RWPE1 (cell line): ENCODE results near the gene RNF20.
"Not testable (repeated sequence)": the region's sequence is repeated elsewhere in the genome, so short reads cannot be mapped to it uniquely, and the experiment has no call there.

ENCODE experiments used
- CTCF ChIA-PET: fragments of 350-600 bp; sonication (Branson Sonifier 250); formaldehyde crosslinking; extraction: SDS; loops from one replicate; lab custom pipeline; 2021; lab: Yijun Ruan, JAX
- POLR2A ChIA-PET: fragments of 400-600 bp; formaldehyde crosslinking; extraction: SDS; loops from one replicate; lab custom pipeline; 2020; ENCODE audit warnings: antibody characterized with exemption; ENCODE audit not compliant: low non-redundant PET; lab: Yijun Ruan, JAX
- DNase-seq: peaks from one replicate; pipeline ENCODE4 v3.0.0; 2012; ENCODE audit warnings: low spot score
- H3K27ac ChIP-seq: fragments of 450-650 bp; 2 replicates; pipeline ENCODE4 v1.5.1; 2017
- TF ChIP-seq, protein P1 (sequence below): fragments of 450-650 bp; conservative IDR thresholded peaks from 2 replicates; pipeline ENCODE4 v1.5.1; 2017; ENCODE audit warnings: low read depth, mild to moderate bottlenecking

Gene RNF20

DNA sequence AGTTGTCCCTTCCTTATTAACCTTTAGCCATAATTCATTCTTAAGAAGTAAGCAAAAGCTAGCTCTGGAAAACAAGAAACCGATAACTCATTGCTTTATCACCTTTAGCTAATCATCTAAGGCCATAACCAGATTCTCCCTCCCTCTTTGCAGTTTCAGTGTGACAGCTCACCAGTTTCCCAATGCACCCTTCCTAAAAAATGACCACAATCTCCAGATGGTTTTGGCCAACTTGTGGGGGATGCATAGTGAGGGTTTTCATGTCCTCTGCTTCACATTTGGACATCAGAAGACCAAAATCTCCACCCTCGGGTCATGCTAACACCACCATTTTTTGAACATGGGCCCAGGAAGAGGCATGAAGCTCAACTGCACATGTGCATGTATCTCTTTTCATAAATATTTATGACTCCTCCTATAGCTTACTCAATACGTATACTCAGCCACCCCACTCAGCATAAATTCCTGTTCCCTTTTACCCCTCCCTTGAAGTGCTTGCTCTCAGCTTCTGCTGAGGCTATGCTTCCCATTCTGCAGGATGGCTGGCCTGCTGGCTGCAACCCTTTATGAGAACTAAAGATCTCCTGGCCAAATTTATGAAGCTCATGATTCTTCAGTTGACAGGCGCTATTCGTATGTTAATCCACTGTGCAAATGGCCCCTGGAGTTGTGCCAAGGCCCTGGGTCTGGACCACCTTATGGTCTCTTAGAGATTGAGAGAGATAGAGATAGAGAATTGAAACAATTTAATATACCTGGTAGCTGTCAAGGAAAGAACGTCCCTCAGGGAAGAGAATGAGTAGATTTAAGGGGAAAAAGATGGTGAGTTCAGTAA, 46.3 kb downstream of the RNF20 start:
- H3K27ac ChIP-seq, result no peak overlapping the region

DNA sequence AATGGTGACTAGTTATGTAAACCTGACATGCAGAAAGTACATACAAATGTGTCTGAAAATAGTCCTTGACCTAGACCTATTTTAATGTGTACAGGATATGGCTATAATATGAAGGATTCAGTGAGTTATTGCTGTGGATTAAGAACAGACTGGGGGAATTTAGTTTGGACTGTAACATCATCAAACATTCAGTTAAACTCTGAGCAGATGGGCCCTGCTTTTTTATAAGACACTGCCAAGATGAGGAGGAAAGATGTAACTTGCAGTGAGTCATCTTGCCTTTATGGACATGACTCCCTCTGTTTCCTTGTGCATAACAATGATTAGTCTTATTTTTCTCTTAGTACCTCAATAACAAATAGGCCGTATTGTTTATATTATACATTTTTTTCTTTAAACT, 48.9 kb downstream of the RNF20 start:
- TF ChIP-seq, protein P1, sequence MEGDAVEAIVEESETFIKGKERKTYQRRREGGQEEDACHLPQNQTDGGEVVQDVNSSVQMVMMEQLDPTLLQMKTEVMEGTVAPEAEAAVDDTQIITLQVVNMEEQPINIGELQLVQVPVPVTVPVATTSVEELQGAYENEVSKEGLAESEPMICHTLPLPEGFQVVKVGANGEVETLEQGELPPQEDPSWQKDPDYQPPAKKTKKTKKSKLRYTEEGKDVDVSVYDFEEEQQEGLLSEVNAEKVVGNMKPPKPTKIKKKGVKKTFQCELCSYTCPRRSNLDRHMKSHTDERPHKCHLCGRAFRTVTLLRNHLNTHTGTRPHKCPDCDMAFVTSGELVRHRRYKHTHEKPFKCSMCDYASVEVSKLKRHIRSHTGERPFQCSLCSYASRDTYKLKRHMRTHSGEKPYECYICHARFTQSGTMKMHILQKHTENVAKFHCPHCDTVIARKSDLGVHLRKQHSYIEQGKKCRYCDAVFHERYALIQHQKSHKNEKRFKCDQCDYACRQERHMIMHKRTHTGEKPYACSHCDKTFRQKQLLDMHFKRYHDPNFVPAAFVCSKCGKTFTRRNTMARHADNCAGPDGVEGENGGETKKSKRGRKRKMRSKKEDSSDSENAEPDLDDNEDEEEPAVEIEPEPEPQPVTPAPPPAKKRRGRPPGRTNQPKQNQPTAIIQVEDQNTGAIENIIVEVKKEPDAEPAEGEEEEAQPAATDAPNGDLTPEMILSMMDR, result no peak
- DNase-seq, result peak; percentile 47
- CTCF ChIA-PET, result no interaction called here
- no peak overlapping the region for H3K27ac ChIP-seq
- POLR2A ChIA-PET, result no interaction called here

More for the DNA sequence above, 46.3 kb downstream of the RNF20 start:
- TF ChIP-seq, protein P1, result no peak
- DNase-seq, result no peak
- POLR2A ChIA-PET, result no interaction called here
- CTCF ChIA-PET, result no interaction called here

DNA sequence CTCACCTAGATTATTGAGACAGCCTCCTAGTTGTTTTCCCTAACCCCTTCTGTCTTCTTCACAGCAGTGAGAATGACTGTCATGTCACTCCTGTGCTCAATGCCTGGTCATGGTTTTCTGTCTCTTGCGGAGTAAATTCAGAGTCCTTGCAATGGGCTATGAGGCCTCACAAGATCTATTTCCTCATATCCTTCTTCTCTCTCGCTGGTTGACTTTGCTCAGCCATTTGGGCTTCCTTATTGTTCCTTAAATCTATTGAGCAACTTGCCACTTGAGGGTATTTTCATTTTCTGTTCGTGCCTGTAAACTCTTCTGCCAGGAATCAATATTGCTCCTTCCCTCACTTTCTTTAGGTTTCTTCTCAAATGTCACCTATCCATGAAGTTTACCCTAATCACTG, 52.1 kb downstream of the RNF20 start:
- no peak overlapping the region for H3K27ac ChIP-seq
- TF ChIP-seq, protein P1, result no peak
- ChIA-PET POLR2A (no interaction called here), CTCF (no interaction called here)
- DNase-seq, result no peak

DNA sequence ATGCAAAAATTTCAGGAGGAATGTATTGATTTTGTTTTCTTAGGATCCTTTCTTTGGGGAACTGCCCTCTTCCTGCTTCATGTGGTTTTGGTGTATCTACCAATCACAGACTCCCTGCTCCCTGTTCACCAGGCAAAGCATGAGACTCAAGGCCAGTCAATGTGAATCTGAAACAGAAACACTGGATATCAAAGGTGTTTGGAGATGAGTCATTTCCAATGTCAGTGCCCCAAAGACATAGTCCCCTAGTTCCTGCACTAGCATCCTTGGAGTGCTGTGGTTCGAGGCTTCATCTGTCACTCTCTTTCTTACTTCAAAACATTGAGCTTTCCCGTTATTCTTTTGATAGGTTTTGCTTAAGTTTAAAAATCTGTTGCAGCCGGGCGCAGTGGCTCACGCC, 53.0 kb downstream of the RNF20 start:
- no peak overlapping the region for H3K27ac ChIP-seq
- CTCF ChIA-PET, result no interaction called here
- DNase-seq, result no peak
- TF ChIP-seq, protein P1, result no peak
- POLR2A ChIA-PET, result no interaction called here

DNA sequence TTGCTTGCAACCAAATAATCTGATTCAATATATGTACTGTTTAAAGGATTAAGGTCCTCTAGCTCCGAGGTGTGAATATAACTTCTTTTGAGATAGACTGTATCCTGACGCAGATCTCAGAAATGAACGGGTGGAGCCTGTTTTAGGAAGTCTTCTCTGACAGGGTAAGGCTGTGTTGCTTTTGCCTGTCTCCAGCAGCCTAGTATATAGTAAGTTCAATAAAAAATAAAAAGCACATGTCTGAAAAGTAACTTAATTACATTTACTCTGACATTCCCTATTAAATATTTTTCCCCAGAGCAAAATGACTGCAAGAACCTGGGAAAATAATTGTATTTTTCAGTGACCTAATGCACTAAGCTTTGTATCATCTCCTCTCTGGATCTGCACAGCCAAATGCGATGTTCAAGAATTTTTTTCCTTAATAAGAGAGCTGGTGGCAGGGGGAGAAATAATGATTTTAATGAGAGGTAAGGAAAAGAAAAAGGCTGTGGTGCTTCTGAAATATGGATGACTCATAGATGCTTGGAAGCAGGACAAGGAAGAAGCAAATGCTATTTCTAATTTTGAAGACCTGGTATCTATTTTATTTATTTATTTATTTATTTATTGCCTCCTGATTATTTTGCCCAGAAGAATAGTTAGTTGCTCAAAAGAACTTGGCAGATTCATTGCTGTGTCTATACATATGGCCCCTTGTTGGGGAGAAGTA, 53.8 kb downstream of the RNF20 start:
- no peak for DNase-seq
- ChIA-PET CTCF (no interaction called here), POLR2A (no interaction called here)

DNA sequence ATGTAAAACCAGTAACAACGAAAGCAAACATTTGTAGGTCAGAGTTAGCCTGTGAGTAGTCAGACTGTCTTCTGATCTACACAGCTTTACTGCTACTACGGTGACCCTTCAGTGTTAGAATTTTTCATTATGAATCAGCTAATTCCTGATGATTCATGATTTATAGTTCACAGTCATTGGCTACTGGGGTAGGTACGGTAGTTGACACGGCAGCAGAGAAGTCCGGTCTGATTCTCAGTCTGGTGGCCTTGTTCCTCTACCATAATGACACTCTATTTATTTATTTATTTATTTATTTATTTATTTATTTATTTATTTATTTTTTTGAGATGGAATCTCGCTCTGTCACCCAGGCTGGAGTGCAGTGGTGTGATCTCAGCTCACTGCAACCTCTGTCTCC, 56.4 kb downstream of the RNF20 start:
- H3K27ac ChIP-seq, POLR2A ChIA-PET: not testable (repeated sequence)
- CTCF ChIA-PET, result interaction anchor here (0.6 to 0.7 kb wide), 2 partner anchors 112 to 114 kb away, joined by 3 read pairs; no protein-coding TSS in a partner anchor
- peak; percentile 84 for DNase-seq

More for the DNA sequence above, 53.8 kb downstream of the RNF20 start:
- H3K27ac ChIP-seq, result no peak overlapping the region
- TF ChIP-seq, protein P1, result no peak
